ENCODE data around the gene ZNF862. TPM values are rescaled to one million over a fixed set of nuclear protein-coding genes. Genes with fewer than 3 reads are reported as not detected.

The ZNF862 gene
- total and polyA plus RNA-seq, 2 of the 13 experiments (the other 11 are each of a cell fraction or from before 2014, with no cell fraction given) = 0.89 to 2.0 TPM

DNA sequence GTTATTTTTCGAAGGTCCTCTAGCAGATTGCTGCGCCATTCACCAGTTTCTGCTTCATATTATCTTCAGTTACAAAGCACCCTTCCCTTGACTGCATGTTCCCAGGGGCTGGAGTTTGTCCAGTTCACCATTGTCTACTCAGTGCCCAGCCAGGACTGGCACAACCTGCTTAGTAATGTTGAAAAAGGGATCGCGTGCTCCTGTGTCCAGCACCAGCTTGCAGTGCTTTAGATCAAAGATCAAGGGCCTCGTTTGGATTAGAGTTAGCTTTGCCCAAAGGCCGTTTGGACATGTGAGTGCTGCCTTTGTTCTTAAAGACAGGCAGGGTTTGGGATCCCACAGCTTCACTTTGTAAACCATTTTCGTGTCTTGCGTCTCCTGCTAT is 36.5 kb downstream of the ZNF862 start (continued):
- TF ChIP-seq ZNF737 (CRISPR knock-in tag; IDR thresholded peaks at IDR 0.05; ENCODE audit: borderline replicate concordance) (no peak), ATAD3A (CRISPR knock-in tag; IDR thresholded peaks at IDR 0.05) (no peak), ZIK1 (CRISPR knock-in tag; IDR thresholded peaks at IDR 0.05; ENCODE audit: borderline replicate concordance, low read depth) (no peak), EP300 (IDR thresholded peaks at IDR 0.05; ENCODE audit: low read depth in 2 of 2, low read length in 2 of 2) (peak in 1 of 2 experiments; percentile 33; a peak in 1 of 4 replicates), EP300 (CRISPR knock-in tag; IDR thresholded peaks at IDR 0.05; ENCODE audit: borderline replicate concordance) (no peak), ZFY (CRISPR knock-in tag; IDR thresholded peaks at IDR 0.05) (peak; percentile 52; the same call in 1 of the 2 replicates), PAF1 (CRISPR knock-in tag; IDR thresholded peaks at IDR 0.05) (no peak), MYC (CRISPR knock-in tag; IDR thresholded peaks at IDR 0.05; ENCODE audit: borderline replicate concordance) (peak; percentile 58; the same call in 1 of the 2 replicates), ZMYM3 (CRISPR knock-in tag; IDR thresholded peaks at IDR 0.05) (no peak), ZNF577 (CRISPR knock-in tag; IDR thresholded peaks at IDR 0.05; ENCODE audit: borderline replicate concordance, low read depth) (no peak), ZNF224 (CRISPR knock-in tag; IDR thresholded peaks at IDR 0.05) (no peak), ZNF557 (CRISPR knock-in tag; IDR thresholded peaks at IDR 0.05) (no peak), ZNF746 (CRISPR knock-in tag; IDR thresholded peaks at IDR 0.05) (no peak), HNF4G (IDR thresholded peaks at IDR 0.05; ENCODE audit: borderline replicate concordance, low read depth, low read length) (peak; percentile 63; the same call in 1 of the 2 replicates), HNF4G (CRISPR knock-in tag; IDR thresholded peaks at IDR 0.05; ENCODE audit: borderline replicate concordance, low read depth) (no peak; the same call in 1 of the 2 replicates), NKX3-1 (CRISPR knock-in tag; IDR thresholded peaks at IDR 0.05) (no peak), IRF2 (CRISPR knock-in tag; IDR thresholded peaks at IDR 0.05) (no peak), HOXD1 (CRISPR knock-in tag; IDR thresholded peaks at IDR 0.05) (no peak), ZNF670 (CRISPR knock-in tag; IDR thresholded peaks at IDR 0.05; ENCODE audit: borderline replicate concordance) (no peak), RCOR2 (CRISPR knock-in tag; IDR thresholded peaks at IDR 0.05) (no peak), SMYD3 (CRISPR knock-in tag; IDR thresholded peaks at IDR 0.05) (no peak), NFKBIZ (CRISPR knock-in tag; IDR thresholded peaks at IDR 0.05) (no peak), KMT2B (CRISPR knock-in tag; IDR thresholded peaks at IDR 0.05) (0 out of 2 replicates have a peak, but pooled peaks have one; percentile 41)
- TF ChIP-seq, protein P1, sequence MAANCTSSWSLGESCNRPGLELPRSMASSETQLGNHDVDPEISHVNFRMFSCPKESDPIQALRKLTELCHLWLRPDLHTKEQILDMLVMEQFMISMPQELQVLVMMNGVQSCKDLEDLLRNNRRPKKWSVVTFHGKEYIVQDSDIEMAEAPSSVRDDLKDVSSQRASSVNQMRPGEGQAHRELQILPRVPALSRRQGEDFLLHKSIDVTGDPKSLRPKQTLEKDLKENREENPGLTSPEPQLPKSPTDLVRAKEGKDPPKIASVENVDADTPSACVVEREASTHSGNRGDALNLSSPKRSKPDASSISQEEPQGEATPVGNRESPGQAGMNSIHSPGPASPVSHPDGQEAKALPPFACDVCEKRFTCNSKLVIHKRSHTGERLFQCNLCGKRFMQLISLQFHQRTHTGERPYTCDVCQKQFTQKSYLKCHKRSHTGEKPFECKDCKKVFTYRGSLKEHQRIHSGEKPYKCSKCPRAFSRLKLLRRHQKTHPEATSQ (CRISPR knock-in tag; IDR thresholded peaks at IDR 0.05; ENCODE audit: borderline replicate concordance) = no peak
- TF ChIP-seq, protein P2, sequence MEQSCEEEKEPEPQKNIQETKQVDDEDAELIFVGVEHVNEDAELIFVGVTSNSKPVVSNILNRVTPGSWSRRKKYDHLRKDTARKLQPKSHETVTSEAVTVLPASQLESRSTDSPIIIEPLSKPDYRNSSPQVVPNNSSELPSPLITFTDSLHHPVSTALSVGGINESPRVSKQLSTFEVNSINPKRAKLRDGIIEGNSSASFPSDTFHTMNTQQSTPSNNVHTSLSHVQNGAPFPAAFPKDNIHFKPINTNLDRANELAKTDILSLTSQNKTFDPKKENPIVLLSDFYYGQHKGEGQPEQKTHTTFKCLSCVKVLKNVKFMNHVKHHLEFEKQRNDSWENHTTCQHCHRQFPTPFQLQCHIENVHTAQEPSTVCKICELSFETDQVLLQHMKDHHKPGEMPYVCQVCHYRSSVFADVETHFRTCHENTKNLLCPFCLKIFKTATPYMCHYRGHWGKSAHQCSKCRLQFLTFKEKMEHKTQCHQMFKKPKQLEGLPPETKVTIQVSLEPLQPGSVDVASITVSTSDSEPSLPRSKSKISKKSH (CRISPR knock-in tag; IDR thresholded peaks at IDR 0.05; ENCODE audit: borderline replicate concordance) = no peak
- TF ChIP-seq, protein P3, sequence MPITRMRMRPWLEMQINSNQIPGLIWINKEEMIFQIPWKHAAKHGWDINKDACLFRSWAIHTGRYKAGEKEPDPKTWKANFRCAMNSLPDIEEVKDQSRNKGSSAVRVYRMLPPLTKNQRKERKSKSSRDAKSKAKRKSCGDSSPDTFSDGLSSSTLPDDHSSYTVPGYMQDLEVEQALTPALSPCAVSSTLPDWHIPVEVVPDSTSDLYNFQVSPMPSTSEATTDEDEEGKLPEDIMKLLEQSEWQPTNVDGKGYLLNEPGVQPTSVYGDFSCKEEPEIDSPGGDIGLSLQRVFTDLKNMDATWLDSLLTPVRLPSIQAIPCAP (CRISPR knock-in tag; IDR thresholded peaks at IDR 0.05; ENCODE audit: low read depth) = no peak
- TF ChIP-seq, protein P4, sequence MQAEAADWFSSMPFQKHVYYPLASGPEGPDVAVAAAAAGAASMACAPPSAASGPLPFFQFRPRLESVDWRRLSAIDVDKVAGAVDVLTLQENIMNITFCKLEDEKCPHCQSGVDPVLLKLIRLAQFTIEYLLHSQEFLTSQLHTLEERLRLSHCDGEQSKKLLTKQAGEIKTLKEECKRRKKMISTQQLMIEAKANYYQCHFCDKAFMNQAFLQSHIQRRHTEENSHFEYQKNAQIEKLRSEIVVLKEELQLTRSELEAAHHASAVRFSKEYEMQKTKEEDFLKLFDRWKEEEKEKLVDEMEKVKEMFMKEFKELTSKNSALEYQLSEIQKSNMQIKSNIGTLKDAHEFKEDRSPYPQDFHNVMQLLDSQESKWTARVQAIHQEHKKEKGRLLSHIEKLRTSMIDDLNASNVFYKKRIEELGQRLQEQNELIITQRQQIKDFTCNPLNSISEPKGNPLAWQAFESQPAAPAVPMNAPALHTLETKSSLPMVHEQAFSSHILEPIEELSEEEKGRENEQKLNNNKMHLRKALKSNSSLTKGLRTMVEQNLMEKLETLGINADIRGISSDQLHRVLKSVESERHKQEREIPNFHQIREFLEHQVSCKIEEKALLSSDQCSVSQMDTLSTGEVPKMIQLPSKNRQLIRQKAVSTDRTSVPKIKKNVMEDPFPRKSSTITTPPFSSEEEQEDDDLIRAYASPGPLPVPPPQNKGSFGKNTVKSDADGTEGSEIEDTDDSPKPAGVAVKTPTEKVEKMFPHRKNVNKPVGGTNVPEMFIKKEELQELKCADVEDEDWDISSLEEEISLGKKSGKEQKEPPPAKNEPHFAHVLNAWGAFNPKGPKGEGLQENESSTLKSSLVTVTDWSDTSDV (CRISPR knock-in tag; IDR thresholded peaks at IDR 0.05) = no peak
